HFFc6 (cell line): ENCODE results near the gene SLC2A4RG. TPM values are rescaled to one million over a fixed set of nuclear protein-coding genes. Genes with fewer than 3 reads are reported as not detected.

Experiments
- DNase-seq: peaks from one replicate; pipeline ENCODE4 v3.0.0-alpha.2; 2018
- H3K27ac Mint-ChIP-seq: 2 replicates; pipeline ENCODE4 v1.8.0; 2020; ENCODE audit warnings: mild to moderate bottlenecking, mixed read lengths
- H3K27me3 Mint-ChIP-seq: 2 replicates; pipeline ENCODE4 v1.8.0; 2021; ENCODE audit warnings: mild to moderate bottlenecking, moderate library complexity, mixed read lengths; ENCODE audit not compliant: insufficient read depth
- H3K36me3 Mint-ChIP-seq: 2 replicates; pipeline ENCODE4 v1.8.0; 2021; ENCODE audit warnings: low read depth, mixed read lengths
- H3K4me1 Mint-ChIP-seq: 2 replicates; pipeline ENCODE4 v1.8.0; 2020; ENCODE audit warnings: low read depth, mixed read lengths
- H3K4me3 Mint-ChIP-seq: 2 replicates; pipeline ENCODE4 v1.8.0; 2020; ENCODE audit warnings: mild to moderate bottlenecking, moderate library complexity, mixed read lengths
- H3K9me3 Mint-ChIP-seq: 2 replicates; pipeline ENCODE4 v1.8.0; 2020; ENCODE audit warnings: mild to moderate bottlenecking, mixed read lengths
- total RNA-seq, 6 experiments: library from RNA; stranded (reverse); fragmentation: NEBNext Ultra II Directional; extraction: Animal tissue kit (Norgen Biotek cat#: 25700); gene quantifications; 2 replicates in 1 of 6; 3 replicates in 5 of 6; pipeline ENCODE4 v1.2.3, GENCODE V29; 2021
- TF ChIP-seq, protein P1 (sequence below): fragments of 200-600 bp; sonication (generic); IDR thresholded peaks from 2 replicates; pipeline ENCODE4 v1.5.0; 2021; ENCODE audit warnings: antibody characterized with exemption, mild to moderate bottlenecking

Gene SLC2A4RG
- total RNA-seq, 6 experiments from 2014 or later = 89.6 to 122 (median 102) TPM

DNA sequence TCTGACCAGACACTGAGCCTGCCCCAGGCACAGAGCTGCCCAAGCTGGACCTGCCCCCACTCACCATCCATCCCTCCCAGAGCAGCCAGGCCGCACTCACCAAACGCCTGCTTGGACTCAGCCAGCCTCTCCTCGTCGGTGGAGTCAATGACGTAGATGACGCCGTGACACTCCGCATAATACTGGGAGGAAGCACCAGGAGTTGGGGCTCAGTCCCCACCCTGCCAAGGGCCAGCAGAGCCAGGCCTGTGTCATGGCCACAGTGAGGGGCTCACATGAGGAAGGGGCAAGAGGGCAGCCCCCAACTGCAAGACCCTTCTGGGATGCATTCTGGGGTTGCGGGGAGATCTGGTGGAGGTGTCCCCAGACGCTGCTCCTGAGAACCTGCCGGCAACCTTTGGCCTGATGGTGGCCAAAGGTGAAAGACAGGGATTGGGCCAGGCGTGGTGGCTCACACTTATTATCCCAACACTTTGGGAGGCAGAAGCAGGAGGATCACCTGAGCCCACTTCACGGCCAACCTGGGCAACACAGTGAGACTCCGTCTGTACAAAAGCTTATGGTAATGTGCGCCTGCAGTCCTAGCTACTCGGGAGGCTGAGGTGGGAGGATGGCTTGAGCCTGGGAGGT lies 37.4 kb upstream of the SLC2A4RG start:
- no peak for DNase-seq
- peaks cover 18% of the 10 kb centered on the region for H3K27me3 Mint-ChIP-seq
- peaks cover 12% of the 10 kb centered on the region for H3K36me3 Mint-ChIP-seq
- H3K27ac Mint-ChIP-seq = no peak overlapping the region
- TF ChIP-seq, protein P1, sequence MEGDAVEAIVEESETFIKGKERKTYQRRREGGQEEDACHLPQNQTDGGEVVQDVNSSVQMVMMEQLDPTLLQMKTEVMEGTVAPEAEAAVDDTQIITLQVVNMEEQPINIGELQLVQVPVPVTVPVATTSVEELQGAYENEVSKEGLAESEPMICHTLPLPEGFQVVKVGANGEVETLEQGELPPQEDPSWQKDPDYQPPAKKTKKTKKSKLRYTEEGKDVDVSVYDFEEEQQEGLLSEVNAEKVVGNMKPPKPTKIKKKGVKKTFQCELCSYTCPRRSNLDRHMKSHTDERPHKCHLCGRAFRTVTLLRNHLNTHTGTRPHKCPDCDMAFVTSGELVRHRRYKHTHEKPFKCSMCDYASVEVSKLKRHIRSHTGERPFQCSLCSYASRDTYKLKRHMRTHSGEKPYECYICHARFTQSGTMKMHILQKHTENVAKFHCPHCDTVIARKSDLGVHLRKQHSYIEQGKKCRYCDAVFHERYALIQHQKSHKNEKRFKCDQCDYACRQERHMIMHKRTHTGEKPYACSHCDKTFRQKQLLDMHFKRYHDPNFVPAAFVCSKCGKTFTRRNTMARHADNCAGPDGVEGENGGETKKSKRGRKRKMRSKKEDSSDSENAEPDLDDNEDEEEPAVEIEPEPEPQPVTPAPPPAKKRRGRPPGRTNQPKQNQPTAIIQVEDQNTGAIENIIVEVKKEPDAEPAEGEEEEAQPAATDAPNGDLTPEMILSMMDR = no peak
- H3K9me3 Mint-ChIP-seq = no peaks in the 10 kb centered on the region
- peaks cover 27% of the 10 kb centered on the region for H3K4me1 Mint-ChIP-seq
- H3K4me3 Mint-ChIP-seq = no peak overlapping the region

DNA sequence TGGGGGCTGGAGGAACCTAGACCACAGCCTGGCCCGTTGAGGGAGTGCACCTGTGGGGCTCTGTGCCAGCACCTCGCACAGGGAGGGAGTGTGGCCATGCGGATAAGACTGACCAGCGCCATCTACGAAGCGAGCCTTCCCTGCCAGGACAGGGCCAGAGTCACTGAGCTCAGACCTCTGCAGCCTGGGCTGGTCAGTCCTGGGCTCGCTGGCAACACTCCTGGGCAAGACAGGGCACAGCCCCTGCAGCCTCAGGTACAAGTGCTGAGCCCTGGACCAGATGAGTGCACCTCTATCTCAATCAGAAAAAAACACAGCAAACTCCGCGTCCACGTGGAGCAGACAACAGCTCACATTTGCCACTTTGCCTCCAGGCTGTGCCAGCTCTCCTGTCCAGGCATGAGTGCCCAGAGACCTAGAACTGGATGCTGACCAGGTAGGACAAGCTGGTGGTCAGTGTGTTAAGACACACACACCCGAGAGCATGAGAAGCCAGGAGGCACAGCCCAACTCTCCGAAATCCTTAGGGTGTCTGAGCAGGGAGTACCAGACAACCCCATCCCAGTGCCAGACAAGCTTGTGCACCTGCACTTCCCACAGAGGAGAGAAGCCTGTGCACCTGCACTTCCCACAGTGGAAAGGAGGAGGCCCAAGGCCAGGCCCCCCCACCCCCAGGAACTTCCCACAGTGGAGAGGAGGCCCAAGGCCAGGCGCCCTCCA lies 36.7 kb upstream of the SLC2A4RG start:
- Mint-ChIP-seq H3K9me3 (no peaks in the 10 kb centered on the region), H3K36me3 (peaks cover 12% of the 10 kb centered on the region), H3K4me1 (peaks cover 27% of the 10 kb centered on the region), H3K27ac (no peak overlapping the region), H3K4me3 (no peak overlapping the region), H3K27me3 (peaks cover 15% of the 10 kb centered on the region)
- TF ChIP-seq, protein P1 = no peak
- DNase-seq = no peak

GRCh38 chr20:63703471-63703975 lies 36.1 kb upstream of the SLC2A4RG start:
- Mint-ChIP-seq H3K36me3 (peaks cover 14% of the 10 kb centered on the region), H3K9me3 (no peaks in the 10 kb centered on the region), H3K27me3 (peaks cover 15% of the 10 kb centered on the region), H3K4me3 (no peak overlapping the region), H3K27ac (no peak overlapping the region), H3K4me1 (peaks cover 28% of the 10 kb centered on the region)
- TF ChIP-seq, protein P1 = no peak
- no peak for DNase-seq

DNA sequence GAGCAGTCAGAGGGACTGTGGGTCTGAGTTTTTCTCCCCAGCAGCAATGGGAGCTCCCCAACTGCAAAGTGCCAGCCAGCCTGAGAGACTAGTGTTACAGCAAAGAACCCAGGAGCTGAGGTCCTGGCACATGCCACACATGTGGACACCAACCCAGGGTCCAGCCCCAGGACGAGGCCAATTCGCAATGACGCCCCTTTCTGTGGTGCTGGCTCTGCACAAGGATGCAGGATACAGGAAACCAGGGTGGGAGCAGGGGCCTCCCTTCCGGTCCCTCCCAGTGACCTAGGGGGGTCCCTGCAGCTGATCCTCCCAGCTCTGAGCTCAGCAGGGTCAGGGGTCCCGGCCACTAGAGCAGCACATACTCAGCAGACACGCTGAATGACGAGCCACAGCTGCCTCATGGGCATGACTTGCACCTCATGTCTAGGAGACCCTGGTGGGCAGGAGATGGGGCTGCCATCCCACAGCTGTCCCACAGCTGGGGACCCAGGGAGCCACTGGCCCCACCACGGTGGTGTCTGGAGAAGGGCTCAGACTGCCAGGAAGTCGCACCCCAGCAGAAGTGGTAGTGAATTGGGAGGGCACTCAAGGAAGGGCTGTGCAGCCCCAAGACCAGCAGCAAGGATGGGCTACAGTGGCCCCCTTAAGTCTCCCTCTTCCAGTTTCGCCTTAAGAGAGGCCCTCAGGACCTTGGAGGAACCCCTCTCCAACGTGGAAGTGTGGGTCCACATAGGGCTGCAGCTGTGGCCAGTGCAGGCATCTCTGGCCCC lies 35.4 kb upstream of the SLC2A4RG start:
- H3K4me3 Mint-ChIP-seq = no peak overlapping the region
- peaks cover 20% of the 10 kb centered on the region for H3K36me3 Mint-ChIP-seq

DNA sequence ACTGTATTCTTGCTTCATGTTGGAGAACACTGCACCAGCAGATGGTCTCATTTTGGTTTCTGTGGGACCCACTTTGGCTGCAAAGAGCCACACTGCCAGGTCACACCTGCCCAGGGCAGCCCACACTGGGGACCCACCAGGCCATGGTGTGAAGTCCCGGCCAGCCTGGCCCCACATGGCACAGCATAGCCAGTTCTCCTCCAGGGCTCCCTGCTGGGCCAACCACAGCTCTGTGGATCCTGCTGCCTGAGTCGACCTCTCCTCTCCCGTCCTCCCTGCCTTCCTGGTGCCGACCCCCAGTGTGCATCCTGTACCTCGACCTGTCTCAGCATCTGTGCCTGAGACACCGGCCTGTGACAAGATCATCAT lies 34.8 kb upstream of the SLC2A4RG start:
- Mint-ChIP-seq H3K27me3 (peaks cover 7% of the 10 kb centered on the region), H3K36me3 (peaks cover 21% of the 10 kb centered on the region), H3K27ac (0 out of 2 replicates have a peak overlapping the region, but pooled peaks have one; percentile 5), H3K9me3 (no peaks in the 10 kb centered on the region), H3K4me1 (peaks cover 27% of the 10 kb centered on the region), H3K4me3 (no peak overlapping the region)
- TF ChIP-seq, protein P1 = no peak
- no peak for DNase-seq

More for the DNA sequence above, 35.4 kb upstream of the SLC2A4RG start:
- no peak overlapping the region for H3K27ac Mint-ChIP-seq
- H3K4me1 Mint-ChIP-seq = peaks cover 28% of the 10 kb centered on the region
- TF ChIP-seq, protein P1 = no peak
- peaks cover 10% of the 10 kb centered on the region for H3K27me3 Mint-ChIP-seq
- H3K9me3 Mint-ChIP-seq = no peaks in the 10 kb centered on the region
- DNase-seq = no peak
